Neural progenitor cell (in vitro differentiated cells): ENCODE data around the gene EFTUD2.

Experiments used
- EZH2phosphoT487 ChIP-seq: fragments of 200-600 bp; sonication (generic); IDR thresholded peaks from 2 replicates; pipeline ENCODE4 v1.6.1; 2017; ENCODE audit warnings: antibody characterized with exemption
- TF ChIP-seq, protein P1 (sequence below): fragments of 200-600 bp; sonication (generic); IDR thresholded peaks from 2 replicates; pipeline ENCODE4 v1.5.1; 2017; ENCODE audit warnings: antibody characterized with exemption, mild to moderate bottlenecking

DNA sequence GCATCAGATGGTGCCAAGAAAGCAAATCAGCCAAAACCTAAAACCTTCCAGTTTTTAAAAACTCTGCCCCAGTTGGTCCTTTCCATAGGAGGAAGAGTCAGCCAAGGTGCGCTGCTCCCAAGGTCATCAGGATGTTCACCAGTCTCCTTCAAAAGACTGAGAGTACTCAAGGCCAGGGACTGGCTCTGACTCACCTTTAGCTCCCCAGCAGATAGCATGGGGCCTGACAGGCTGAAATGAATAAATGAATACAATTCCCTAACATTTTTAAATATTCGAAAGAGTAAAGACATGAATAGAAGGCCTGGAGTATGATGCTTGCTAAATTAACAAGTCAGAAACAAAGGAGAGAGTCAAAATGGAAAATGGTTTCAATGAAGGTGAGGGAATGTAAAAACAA, 19.2 kb downstream of the EFTUD2 start:
- TF ChIP-seq, protein P1, sequence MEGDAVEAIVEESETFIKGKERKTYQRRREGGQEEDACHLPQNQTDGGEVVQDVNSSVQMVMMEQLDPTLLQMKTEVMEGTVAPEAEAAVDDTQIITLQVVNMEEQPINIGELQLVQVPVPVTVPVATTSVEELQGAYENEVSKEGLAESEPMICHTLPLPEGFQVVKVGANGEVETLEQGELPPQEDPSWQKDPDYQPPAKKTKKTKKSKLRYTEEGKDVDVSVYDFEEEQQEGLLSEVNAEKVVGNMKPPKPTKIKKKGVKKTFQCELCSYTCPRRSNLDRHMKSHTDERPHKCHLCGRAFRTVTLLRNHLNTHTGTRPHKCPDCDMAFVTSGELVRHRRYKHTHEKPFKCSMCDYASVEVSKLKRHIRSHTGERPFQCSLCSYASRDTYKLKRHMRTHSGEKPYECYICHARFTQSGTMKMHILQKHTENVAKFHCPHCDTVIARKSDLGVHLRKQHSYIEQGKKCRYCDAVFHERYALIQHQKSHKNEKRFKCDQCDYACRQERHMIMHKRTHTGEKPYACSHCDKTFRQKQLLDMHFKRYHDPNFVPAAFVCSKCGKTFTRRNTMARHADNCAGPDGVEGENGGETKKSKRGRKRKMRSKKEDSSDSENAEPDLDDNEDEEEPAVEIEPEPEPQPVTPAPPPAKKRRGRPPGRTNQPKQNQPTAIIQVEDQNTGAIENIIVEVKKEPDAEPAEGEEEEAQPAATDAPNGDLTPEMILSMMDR: no peak
- TF ChIP-seq EZH2phosphoT487: no peak
